ES-I3 (cell line): ENCODE results near the gene MAPK8IP2.

ENCODE experiments used
- H3K36me3 ChIP-seq: 2 replicates; pipeline ENCODE4 v1.6.1; 2013; ENCODE audit warnings: mild to moderate bottlenecking, low read length, control low read depth, moderate library complexity; ENCODE audit not compliant: insufficient read depth
- H3K4me1 ChIP-seq: 2 replicates; pipeline ENCODE4 v1.6.1; 2013; ENCODE audit warnings: mild to moderate bottlenecking, control low read depth, low read length; ENCODE audit not compliant: insufficient read depth
- H3K9ac ChIP-seq: 2 replicates; pipeline ENCODE4 v1.6.1; 2013; ENCODE audit warnings: low read depth, mild to moderate bottlenecking, low read length, moderate library complexity
- H3K9me3 ChIP-seq: 2 replicates; pipeline ENCODE4 v1.6.1; 2013; ENCODE audit warnings: mild to moderate bottlenecking, low read length, moderate library complexity; ENCODE audit not compliant: control insufficient read depth, insufficient read depth

MAPK8IP2 gene

GRCh38 chr22:50570861-50571260, 29.7 kb upstream of the MAPK8IP2 start:
- H3K4me1 ChIP-seq: no peaks in the 10 kb centered on the region
- no peaks in the 10 kb centered on the region for H3K9me3 ChIP-seq
- H3K36me3 ChIP-seq: peaks cover 12% of the 10 kb centered on the region; the same call in 1 of the 2 replicates
- no peak overlapping the region for H3K9ac ChIP-seq

DNA sequence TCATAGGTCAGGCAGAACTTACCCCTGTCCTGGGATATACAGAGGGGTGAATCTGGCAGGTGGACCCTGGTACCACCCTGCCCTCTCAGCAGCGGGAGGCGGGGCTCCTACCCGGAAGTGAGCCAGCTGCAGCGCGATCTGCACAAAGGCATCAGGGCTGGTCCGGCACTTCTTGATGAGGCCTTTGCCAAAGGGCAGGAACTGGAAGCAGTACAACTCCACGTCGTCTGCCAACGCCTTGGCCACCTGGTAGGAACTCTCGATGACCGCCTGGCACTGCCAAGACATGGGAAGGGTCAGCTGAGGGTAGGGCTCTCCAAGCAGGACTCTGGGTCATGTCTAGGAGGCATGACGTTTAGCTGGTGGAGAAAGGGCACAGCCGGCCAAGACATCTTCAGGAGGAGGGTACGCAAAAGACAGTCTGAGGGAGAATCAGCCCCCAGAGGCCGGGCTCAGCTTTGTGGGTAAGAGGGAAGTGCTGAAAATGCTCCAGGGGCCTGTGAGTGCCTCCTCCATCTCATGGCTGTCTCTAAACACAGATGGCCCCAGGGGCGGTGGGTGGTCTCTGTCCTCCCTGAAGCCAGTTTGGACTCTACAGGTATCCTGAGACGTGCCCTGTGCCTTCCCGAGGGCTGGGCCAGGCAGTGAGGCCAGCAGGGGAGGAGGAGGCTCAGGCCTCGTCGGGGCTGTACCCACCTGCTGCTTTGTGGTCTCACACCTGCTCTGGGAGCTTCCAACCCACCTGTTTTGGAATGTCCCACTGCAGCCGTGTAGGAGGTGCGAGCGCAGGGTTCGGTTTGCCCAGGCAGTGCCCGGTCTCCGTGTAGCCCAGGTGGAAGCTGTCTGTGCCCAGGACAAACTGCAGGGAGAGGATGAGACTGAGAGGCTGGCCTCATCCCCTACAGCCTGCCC, 29.1 kb upstream of the MAPK8IP2 start:
- Histone ChIP-seq H3K9me3 (no peaks in the 10 kb centered on the region), H3K4me1 (no peaks in the 10 kb centered on the region), H3K36me3 (peaks cover 12% of the 10 kb centered on the region; the same call in 1 of the 2 replicates), H3K9ac (no peak overlapping the region)

DNA sequence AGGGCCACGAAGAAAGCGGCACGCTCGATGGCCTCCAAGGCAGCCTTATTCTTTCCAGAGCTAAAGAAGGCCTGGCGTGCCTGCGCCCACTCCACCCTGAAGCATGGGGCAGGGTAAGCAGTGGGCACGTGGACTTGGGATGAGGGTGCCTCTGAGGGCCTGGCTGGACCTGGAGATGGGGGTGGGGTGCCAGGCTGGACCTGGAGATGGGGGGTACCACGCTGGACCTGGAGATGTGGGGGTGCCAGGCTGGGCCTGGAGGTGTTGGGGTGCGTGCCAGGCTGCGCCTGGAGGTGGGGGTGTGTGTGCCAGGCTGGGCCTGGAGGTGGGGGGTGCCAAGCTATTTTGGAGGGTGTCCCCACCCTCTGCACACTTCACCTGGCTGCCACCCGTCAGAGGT, 27.6 kb upstream of the MAPK8IP2 start:
- no peak overlapping the region for H3K9ac ChIP-seq
- H3K36me3 ChIP-seq: peaks cover 8% of the 10 kb centered on the region; the same call in 1 of the 2 replicates
- H3K4me1 ChIP-seq: no peaks in the 10 kb centered on the region
- no peaks in the 10 kb centered on the region for H3K9me3 ChIP-seq

- Histone ChIP-seq H3K9ac (no peak overlapping the region), H3K9me3 (no peaks in the 10 kb centered on the region), H3K4me1 (no peaks in the 10 kb centered on the region; the same call in 1 of the 2 replicates), H3K36me3 (peaks cover 7% of the 10 kb centered on the region; the same call in 1 of the 2 replicates)
Measured at GRCh38 chr22:50573491-50574382, 26.9 kb upstream of the MAPK8IP2 start.

- H3K36me3 ChIP-seq: peaks cover 7% of the 10 kb centered on the region; the same call in 1 of the 2 replicates
- H3K9ac ChIP-seq: no peak overlapping the region
- H3K4me1 ChIP-seq: no peaks in the 10 kb centered on the region; the same call in 1 of the 2 replicates
- H3K9me3 ChIP-seq: no peaks in the 10 kb centered on the region
Measured at GRCh38 chr22:50574383-50574755, 26.2 kb upstream of the MAPK8IP2 start.

DNA sequence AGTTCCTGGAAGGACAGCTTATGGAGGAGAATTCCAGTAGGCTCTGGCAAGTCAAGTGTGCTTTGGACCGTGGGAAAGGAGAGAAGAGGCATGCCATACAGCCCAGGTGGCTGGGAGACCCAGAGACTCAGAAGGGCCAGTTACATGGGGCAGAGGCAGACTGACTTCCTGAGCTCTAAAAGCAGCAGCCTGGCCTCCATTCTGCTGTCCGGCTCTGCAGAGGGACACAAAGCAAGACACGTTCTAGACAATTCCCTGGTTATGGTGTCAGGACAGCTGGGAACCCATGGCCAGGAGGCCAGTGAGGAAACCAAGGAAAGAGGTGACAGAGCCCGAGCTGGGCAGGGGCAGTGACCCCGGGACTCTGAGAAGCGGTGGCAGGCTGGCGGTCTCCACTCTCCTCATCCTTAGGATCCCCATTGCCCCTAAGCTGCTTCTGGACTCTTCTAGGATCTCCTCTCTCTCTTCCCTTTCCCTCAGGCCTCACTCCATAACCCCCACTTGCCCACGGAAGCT, 25.1 kb upstream of the MAPK8IP2 start:
- no peaks in the 10 kb centered on the region; the same call in 1 of the 2 replicates for H3K4me1 ChIP-seq
- no peak overlapping the region for H3K9ac ChIP-seq
- peaks cover 3% of the 10 kb centered on the region; the same call in 1 of the 2 replicates for H3K36me3 ChIP-seq
- H3K9me3 ChIP-seq: no peaks in the 10 kb centered on the region

- peaks cover 3% of the 10 kb centered on the region; the same call in 1 of the 2 replicates for H3K36me3 ChIP-seq
- no peaks in the 10 kb centered on the region for H3K9me3 ChIP-seq
- H3K4me1 ChIP-seq: no peaks in the 10 kb centered on the region; the same call in 1 of the 2 replicates
- no peak overlapping the region for H3K9ac ChIP-seq
Measured at GRCh38 chr22:50576070-50576469, 24.5 kb upstream of the MAPK8IP2 start.

- Histone ChIP-seq H3K4me1 (no peaks in the 10 kb centered on the region; the same call in 1 of the 2 replicates), H3K9me3 (no peaks in the 10 kb centered on the region), H3K36me3 (no peaks in the 10 kb centered on the region; the same call in 1 of the 2 replicates), H3K9ac (no peak overlapping the region)
Measured at GRCh38 chr22:50576806-50577696, 23.5 kb upstream of the MAPK8IP2 start.

DNA sequence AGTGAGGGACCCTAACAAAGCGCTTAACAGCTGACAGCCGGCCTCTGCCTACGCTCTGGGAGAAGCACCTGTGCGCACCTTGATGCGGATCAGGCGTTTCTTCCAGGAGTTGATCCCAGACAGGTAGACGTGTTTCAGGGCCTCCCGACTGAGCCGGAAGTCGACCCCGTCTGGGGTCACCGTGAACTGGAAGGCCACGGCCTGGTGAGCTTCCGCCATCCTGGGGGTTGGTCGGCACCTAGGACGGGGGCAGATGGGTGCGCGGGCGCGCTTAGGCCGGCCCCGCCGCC, 23.0 kb upstream of the MAPK8IP2 start:
- Histone ChIP-seq H3K9ac (no peak overlapping the region), H3K36me3 (no peaks in the 10 kb centered on the region; the same call in 1 of the 2 replicates), H3K9me3 (no peaks in the 10 kb centered on the region), H3K4me1 (no peaks in the 10 kb centered on the region; the same call in 1 of the 2 replicates)

- no peaks in the 10 kb centered on the region for H3K36me3 ChIP-seq
- no peaks in the 10 kb centered on the region; the same call in 1 of the 2 replicates for H3K4me1 ChIP-seq
- H3K9ac ChIP-seq: no peak within 1 kb of the TSS
- H3K9me3 ChIP-seq: no peaks in the 10 kb centered on the region
Measured at GRCh38 chr22:50577987-50578775, 22.4 kb upstream of the MAPK8IP2 start, which contains the start of gene CPT1B. TSS of gene CPT1B (minus strand) at chr22:50578427. CDS start at chr22:50577915, 512 bp downstream.

- Histone ChIP-seq H3K9me3 (no peaks in the 10 kb centered on the region), H3K36me3 (no peaks in the 10 kb centered on the region), H3K4me1 (no peaks in the 10 kb centered on the region; the same call in 1 of the 2 replicates), H3K9ac (no peak overlapping the region)
Measured at GRCh38 chr22:50578776-50579310, 21.8 kb upstream of the MAPK8IP2 start.

DNA sequence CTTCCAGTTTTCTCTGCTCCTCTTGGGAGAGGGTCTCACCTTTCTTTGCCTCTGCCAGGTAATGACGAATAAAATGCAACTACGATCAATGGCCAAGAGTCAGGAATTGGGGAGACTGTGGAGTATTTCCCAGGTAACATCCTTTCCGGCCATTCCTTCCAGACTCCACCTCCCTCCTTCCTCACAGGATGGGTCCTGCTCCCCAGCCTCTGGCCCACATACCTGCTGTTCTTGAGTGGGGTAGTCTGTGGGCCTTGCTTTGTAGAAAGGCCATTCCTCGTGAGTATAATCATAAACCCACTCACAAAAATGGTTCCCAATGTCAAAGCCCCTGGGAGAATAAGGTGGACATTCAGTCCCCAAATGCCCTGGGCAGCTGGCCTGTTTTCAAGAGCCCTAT, 20.8 kb upstream of the MAPK8IP2 start:
- Histone ChIP-seq H3K9me3 (no peaks in the 10 kb centered on the region), H3K9ac (no peak overlapping the region), H3K4me1 (peaks cover 4% of the 10 kb centered on the region), H3K36me3 (no peaks in the 10 kb centered on the region)
